CD4-positive, alpha-beta T cell treated with Interferon gamma for 1 hour (primary cell): Measurements from ENCODE around the gene KCTD15.

Experiments
- DNase-seq: peaks from one replicate; pipeline ENCODE4 v3.0.0-alpha.2; 2020

The KCTD15 gene

GRCh38 chr19:33862981-33863380 lies 66.3 kb downstream of the KCTD15 start:
- DNase-seq = no peak

GRCh38 chr19:33863436-33863835 lies 66.8 kb downstream of the KCTD15 start:
- DNase-seq = no peak

- no peak for DNase-seq
Measured at GRCh38 chr19:33864311-33864850, 67.7 kb downstream of the KCTD15 start.

GRCh38 chr19:33865306-33865705 lies 68.6 kb downstream of the KCTD15 start:
- no peak for DNase-seq
